ENCODE measurements around the gene ERAS.
"Not testable (repeated sequence)": the region's sequence is repeated elsewhere in the genome, so short reads cannot be mapped to it uniquely, and the experiment has no call there.

ERAS gene

GRCh38 chrX:48833542-48834138 lies 7.3 kb downstream of the ERAS start:
- DNase-seq (ENCODE audit: low read depth), result no peak

- no peak for DNase-seq (ENCODE audit: low read depth)
Measured at GRCh38 chrX:48834383-48834709, 8.0 kb downstream of the ERAS start.

DNA sequence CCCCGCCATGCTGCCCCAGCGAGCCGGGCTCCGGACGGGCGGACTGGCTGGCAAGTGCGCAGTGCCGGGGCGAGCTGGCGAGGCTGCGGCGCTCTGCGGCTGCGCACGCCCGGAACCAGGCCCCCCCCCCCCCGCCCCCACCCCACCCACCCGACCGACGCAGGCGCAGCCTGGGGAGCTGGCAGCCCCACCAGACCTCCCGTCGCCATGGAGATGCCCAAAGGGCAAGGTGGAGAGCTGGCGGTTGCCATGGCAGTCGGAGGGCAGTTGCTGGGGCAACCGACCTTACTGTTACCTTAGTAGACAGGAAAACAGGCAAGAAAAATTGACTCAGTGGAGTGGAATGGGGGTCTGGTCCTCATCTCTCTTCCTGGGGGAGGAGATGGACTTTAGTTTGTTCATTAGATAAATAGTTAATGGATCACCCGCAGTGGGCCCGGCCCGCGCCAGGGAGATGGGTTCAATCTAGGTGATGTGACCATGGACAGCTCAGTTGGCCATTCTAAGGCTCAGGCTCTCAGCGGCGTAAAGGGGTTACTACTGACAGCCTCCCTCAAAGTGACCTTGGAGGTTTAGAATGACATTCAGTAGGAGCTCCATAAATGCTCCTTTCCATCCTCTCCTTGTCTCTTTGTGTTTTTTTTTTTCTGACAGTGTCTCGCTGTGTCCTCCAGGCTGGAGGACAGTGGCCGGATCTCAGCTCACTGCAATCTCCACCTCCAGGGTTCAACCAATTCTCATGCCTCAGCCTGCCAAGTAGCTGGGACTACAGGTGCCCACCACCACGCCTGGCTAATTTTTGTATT lies 9.4 kb downstream of the ERAS start, which contains the start of gene PCSK1N:
Gene PCSK1N, minus strand, starts transcription at position 87 of the 806 bp plus-strand sequence. Its CDS starts 78 bp downstream, at position 9.
- no peak for DNase-seq (ENCODE audit: low read depth)

DNA sequence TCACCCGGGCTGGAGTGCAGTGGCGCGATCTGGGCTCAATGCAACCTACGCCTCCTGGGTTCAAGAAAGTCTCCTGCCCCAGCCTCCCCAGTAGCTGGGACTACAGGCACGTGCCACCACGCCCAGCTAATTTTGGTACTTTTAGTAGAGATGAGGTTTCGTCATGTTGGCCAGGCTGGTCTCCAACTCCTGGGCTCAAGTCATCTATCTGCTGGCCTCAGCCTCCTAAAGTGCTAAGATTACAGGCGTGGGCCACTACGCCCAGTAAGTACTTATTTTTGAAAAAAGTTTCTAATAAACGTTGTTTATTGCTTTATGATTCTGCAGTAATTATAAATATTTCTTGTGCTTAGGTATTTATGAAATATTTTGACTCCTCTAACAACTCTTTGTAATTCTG lies 13.4 kb downstream of the ERAS start:
- DNase-seq (ENCODE audit: low read depth), result no peak

DNA sequence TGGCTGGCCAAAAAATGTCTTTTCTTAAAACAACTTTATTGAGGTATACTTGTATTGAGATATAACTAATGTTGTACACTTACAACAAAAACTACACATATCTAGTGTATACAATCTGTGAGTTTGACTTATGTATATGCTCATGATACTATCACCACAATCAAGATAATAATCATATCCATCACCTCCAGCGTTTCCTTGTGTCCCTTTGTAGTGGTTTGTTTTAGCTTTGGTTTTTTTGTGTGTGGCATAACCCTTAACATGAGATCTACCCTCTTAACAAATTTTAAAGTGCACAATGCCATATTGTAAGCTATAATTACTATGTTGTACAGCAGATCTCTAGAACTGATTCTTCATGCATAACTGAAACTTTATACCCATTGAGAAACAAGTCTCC lies 22.5 kb downstream of the ERAS start:
- no peak for DNase-seq (ENCODE audit: low read depth)

DNA sequence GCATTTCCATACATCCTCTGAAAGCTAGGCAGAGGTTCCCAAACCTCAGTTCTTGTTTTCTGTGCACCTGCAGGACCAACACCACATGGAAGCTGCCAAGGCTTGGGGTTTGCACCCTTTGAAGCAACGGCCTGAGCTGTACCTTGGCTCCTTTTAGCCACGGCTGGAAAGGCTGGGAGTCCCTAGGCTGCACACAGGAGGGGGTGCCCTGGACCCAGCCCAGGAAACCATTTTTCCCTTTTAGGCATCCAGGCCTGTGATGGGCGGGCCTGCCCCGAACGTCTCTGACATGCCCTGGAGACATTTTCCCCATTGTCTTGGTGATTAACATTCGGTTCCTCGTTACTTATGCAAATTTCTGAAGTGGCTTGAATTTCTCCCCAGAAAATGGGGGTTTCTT lies 26.5 kb downstream of the ERAS start:
- DNase-seq (ENCODE audit: low read depth), result no peak

- not testable (repeated sequence) for DNase-seq (ENCODE audit: low read depth)
Measured at GRCh38 chrX:48853494-48853893, 27.2 kb downstream of the ERAS start.

DNA sequence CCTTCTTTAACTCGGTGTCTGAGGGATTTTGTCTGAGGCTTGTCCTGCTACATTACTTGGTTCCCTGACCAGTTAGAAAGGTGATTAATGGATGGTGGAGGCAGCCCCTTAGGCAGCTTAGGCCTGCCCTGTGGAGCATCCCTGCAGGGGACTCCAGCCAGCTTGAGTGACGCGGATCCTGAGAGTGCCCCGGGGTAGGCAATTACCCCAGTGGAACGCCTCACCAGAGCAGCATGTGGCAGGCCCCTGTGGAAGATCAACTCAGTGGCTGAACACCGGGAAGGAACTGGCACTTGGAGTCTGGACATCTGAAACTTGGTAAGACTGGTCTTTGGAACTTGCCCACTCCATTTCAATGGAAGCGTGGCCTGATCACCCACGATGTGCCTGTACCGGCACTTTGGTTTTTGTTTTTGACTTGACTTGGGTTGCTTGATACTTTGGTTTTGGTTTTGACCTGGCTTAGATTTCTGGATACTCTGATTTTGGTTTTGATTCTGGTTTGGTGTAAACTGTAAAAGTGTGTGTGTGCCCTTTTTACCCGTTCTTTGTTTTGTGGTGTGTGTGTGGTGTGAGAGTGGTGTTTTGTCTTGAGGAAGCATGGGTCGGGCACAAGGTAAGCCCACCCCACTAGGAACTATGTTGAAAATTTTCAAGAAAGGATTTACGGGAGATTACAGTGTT lies 27.9 kb downstream of the ERAS start:
- not testable (repeated sequence) for DNase-seq (ENCODE audit: low read depth)

GRCh38 chrX:48854898-48855297 lies 28.6 kb downstream of the ERAS start:
- no peak for DNase-seq (ENCODE audit: low read depth)

- no peak for DNase-seq (ENCODE audit: low read depth)
Measured at GRCh38 chrX:48864210-48864609, 37.9 kb downstream of the ERAS start.

DNA sequence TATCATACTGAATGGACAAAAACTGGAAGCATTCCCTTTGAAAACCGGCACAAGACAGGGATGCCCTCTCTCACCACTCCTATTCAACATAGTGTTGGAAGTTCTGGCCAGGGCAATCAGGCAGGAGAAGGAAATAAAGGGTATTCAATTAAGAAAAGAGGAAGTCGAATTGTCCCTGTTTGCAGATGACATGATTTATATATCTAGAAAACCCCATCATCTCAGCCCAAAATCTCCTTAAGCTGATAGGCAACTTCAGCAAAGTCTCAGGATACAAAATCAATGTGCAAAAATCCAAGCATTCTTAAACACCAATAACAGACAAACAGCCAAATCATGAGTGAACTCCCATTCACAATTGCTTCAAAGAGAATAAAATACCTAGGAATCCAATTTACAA lies 45.7 kb downstream of the ERAS start:
- not testable (repeated sequence) for DNase-seq (ENCODE audit: low read depth)

DNA sequence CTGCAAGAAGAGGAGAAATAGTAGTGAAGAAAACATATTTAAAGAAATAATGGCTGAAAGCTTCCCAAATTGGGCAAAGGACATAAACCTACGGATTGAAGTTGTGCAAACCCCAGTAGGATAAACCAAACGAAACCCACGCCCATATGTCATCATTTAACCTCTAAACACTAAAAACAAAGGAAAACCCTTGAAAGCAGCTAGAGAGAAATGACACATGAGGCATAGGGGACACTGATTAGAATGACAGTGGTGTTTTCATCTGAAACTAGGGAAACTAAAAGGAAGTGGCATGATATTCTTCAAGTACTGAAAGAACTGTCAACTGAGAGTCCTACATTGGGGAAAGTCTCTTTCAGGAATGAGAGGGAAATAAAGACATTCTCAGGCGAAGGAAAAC lies 50.6 kb downstream of the ERAS start:
- not testable (repeated sequence) for DNase-seq (ENCODE audit: low read depth)

Measured in activated T-helper 9 cell treated with anti-CD3 and anti-CD28 coated beads, Interleukin-2, amount 50 U/mL, for 16 hours (primary cell).